Osteoblast (primary cell): ENCODE data around the gene CMYA5. TPM values are rescaled to one million over a fixed set of nuclear protein-coding genes. Genes with fewer than 3 reads are reported as not detected.
"Not testable (repeated sequence)": the region's sequence is repeated elsewhere in the genome, so short reads cannot be mapped to it uniquely, and the experiment has no call there.

ENCODE experiments used
- DNase-seq: peaks from one replicate; pipeline ENCODE4 v3.0.0; 2011; ENCODE audit warnings: low spot score, mixed read lengths; ENCODE audit not compliant: insufficient read length; ENCODE audit errors: missing footprints
- H2AFZ ChIP-seq: 2 replicates; pipeline ENCODE4 v1.6.0; 2011; ENCODE audit warnings: mild to moderate bottlenecking, low read length
- H3K27ac ChIP-seq: 2 replicates; pipeline ENCODE4 v1.5.1; 2011; ENCODE audit warnings: mild to moderate bottlenecking, low read depth, low read length, moderate library complexity
- H3K27me3 ChIP-seq: 2 replicates; pipeline ENCODE4 v1.6.0; 2012; ENCODE audit warnings: mild to moderate bottlenecking, control low read depth, inconsistent platforms, low read length, moderate library complexity; ENCODE audit not compliant: insufficient read depth
- H3K36me3 ChIP-seq: 2 replicates; pipeline ENCODE4 v1.5.1; 2011; ENCODE audit warnings: mild to moderate bottlenecking, low read length, control low read depth, moderate library complexity; ENCODE audit not compliant: insufficient read depth
- H3K4me1 ChIP-seq: 2 replicates; pipeline ENCODE4 v1.5.1; 2011; ENCODE audit warnings: mild to moderate bottlenecking, low read length, control low read depth, moderate library complexity; ENCODE audit not compliant: insufficient read depth
- H3K4me2 ChIP-seq: 2 replicates; pipeline ENCODE4 v1.6.0; 2011; ENCODE audit warnings: mild to moderate bottlenecking, low read length; ENCODE audit not compliant: insufficient read depth
- H3K4me3 ChIP-seq: fragments of 200-600 bp; sonication (generic); 3 replicates; pipeline ENCODE4 v1.5.1; 2012; ENCODE audit warnings: mild to moderate bottlenecking, low read length, inconsistent platforms; ENCODE audit not compliant: insufficient read depth
- H3K79me2 ChIP-seq: 2 replicates; pipeline ENCODE4 v1.6.0; 2012; ENCODE audit warnings: mild to moderate bottlenecking, low read length, control low read depth, inconsistent platforms; ENCODE audit not compliant: insufficient read depth
- H3K9me3 ChIP-seq: 2 replicates; pipeline ENCODE4 v1.5.1; 2011; ENCODE audit warnings: low read depth, low read length, control low read depth
- H4K20me1 ChIP-seq: 2 replicates; pipeline ENCODE4 v1.6.0; 2012; ENCODE audit warnings: mild to moderate bottlenecking, low read length, control low read depth; ENCODE audit not compliant: insufficient read depth
- total RNA-seq: library from RNA; depleted of rRNA; stranded (reverse); fragments of >200 nt; gene quantifications from 2 replicates; pipeline ENCODE4 v1.2.3, GENCODE V29; 2012
- TF ChIP-seq, protein P1 (sequence below): IDR thresholded peaks from 2 replicates; pipeline ENCODE4 v1.5.1; 2011; ENCODE audit warnings: mild to moderate bottlenecking, low read depth, low read length, moderate library complexity; ENCODE audit errors: extremely low read depth

CMYA5 gene
- total RNA-seq, 1 donor, result 2.2 TPM

GRCh38 chr5:79772651-79773050 lies 83.0 kb downstream of the CMYA5 start:
- peaks cover 17% of the 10 kb centered on the region for H3K4me1 ChIP-seq
- DNase-seq, result no peak
- H3K4me3 ChIP-seq, result no peak overlapping the region
- no peaks in the 10 kb centered on the region for H3K9me3 ChIP-seq
- no peak overlapping the region for H3K4me2 ChIP-seq
- no peaks in the 10 kb centered on the region for H3K79me2 ChIP-seq
- TF ChIP-seq, protein P1, sequence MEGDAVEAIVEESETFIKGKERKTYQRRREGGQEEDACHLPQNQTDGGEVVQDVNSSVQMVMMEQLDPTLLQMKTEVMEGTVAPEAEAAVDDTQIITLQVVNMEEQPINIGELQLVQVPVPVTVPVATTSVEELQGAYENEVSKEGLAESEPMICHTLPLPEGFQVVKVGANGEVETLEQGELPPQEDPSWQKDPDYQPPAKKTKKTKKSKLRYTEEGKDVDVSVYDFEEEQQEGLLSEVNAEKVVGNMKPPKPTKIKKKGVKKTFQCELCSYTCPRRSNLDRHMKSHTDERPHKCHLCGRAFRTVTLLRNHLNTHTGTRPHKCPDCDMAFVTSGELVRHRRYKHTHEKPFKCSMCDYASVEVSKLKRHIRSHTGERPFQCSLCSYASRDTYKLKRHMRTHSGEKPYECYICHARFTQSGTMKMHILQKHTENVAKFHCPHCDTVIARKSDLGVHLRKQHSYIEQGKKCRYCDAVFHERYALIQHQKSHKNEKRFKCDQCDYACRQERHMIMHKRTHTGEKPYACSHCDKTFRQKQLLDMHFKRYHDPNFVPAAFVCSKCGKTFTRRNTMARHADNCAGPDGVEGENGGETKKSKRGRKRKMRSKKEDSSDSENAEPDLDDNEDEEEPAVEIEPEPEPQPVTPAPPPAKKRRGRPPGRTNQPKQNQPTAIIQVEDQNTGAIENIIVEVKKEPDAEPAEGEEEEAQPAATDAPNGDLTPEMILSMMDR, result no peak
- no peak overlapping the region for H3K27ac ChIP-seq
- H3K27me3 ChIP-seq, result no peaks in the 10 kb centered on the region
- no peak overlapping the region for H2AFZ ChIP-seq
- no peaks in the 10 kb centered on the region for H3K36me3 ChIP-seq
- H4K20me1 ChIP-seq, result no peaks in the 10 kb centered on the region

- peak overlapping the region; percentile 78 for H3K4me2 ChIP-seq
- H3K4me1 ChIP-seq, result peaks cover 17% of the 10 kb centered on the region
- H3K79me2 ChIP-seq, result no peaks in the 10 kb centered on the region
- TF ChIP-seq, protein P1, result no peak
- H3K4me3 ChIP-seq, result peak overlapping the region; percentile 59
- H4K20me1 ChIP-seq, result no peaks in the 10 kb centered on the region
- H3K36me3 ChIP-seq, result no peaks in the 10 kb centered on the region
- H3K27me3 ChIP-seq, result no peaks in the 10 kb centered on the region
- no peak for DNase-seq
- peak overlapping the region; percentile 86 for H2AFZ ChIP-seq
- H3K27ac ChIP-seq, result no peak overlapping the region
- no peaks in the 10 kb centered on the region for H3K9me3 ChIP-seq
Observed at GRCh38 chr5:79773612-79774011, 84.0 kb downstream of the CMYA5 start.

- Histone ChIP-seq H2AFZ (peak overlapping the region; percentile 86), H3K36me3 (no peaks in the 10 kb centered on the region), H3K4me2 (peak overlapping the region; percentile 78), H4K20me1 (no peaks in the 10 kb centered on the region), H3K4me3 (peak overlapping the region; percentile 59), H3K9me3 (no peaks in the 10 kb centered on the region), H3K79me2 (no peaks in the 10 kb centered on the region), H3K4me1 (peaks cover 17% of the 10 kb centered on the region), H3K27me3 (no peaks in the 10 kb centered on the region), H3K27ac (peak overlapping the region; percentile 39)
- TF ChIP-seq, protein P1, result peak; percentile 55
- peak; percentile 39 for DNase-seq
Observed at GRCh38 chr5:79774171-79774854, 84.7 kb downstream of the CMYA5 start.

DNA sequence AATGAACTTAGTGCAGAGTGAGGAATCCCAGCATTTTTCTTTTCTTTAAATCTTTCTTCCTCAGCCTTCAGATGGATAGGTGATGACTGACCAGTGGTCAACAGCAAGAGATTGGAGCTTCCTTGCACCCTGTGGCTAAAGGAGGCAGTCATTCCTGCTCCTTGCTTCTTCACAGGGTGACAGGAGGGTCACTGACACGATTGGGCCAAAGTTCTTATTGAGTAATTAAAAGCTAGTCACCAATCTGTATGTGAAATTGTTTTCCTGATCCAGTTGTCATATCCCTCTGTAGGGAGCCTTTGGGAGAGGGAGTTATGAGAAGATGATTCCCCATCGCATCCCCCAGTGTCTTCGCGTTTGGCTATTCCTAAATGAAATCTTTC lies 85.2 kb downstream of the CMYA5 start:
- Histone ChIP-seq H4K20me1 (no peaks in the 10 kb centered on the region), H2AFZ (no peak overlapping the region), H3K27ac (no peak overlapping the region), H3K4me1 (peaks cover 17% of the 10 kb centered on the region), H3K4me3 (no peak overlapping the region), H3K36me3 (no peaks in the 10 kb centered on the region), H3K4me2 (peak overlapping the region; percentile 78), H3K79me2 (no peaks in the 10 kb centered on the region), H3K27me3 (no peaks in the 10 kb centered on the region), H3K9me3 (no peaks in the 10 kb centered on the region)
- peak; percentile 43 for DNase-seq
- TF ChIP-seq, protein P1, result no peak

DNA sequence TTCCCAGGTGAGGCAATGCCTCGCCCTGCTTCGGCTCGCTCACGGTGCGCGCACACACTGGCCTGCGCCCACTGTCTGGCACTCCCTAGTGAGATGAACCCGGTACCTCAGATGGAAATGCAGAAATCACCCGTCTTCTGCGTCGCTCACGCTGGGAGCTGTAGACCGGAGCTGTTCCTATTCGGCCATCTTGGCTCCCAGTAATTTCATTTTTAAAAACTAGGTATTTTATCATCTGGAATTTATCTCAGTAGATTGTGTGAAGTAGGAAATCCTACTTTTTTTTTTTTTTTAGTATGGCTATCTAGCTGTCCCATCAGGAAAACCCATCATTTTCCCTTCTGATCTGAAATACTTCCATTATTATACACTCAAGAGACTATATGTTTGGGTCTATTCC lies 95.1 kb downstream of the CMYA5 start:
- not testable (repeated sequence) for H3K4me3 ChIP-seq, H3K27ac ChIP-seq, H2AFZ ChIP-seq, H3K79me2 ChIP-seq, H3K36me3 ChIP-seq, H4K20me1 ChIP-seq, H3K27me3 ChIP-seq, H3K9me3 ChIP-seq, H3K4me2 ChIP-seq, H3K4me1 ChIP-seq, DNase-seq
